ENCODE results near the gene SEC14L1. TPM values are rescaled to one million over a fixed set of nuclear protein-coding genes. Genes with fewer than 3 reads are reported as not detected.

The SEC14L1 gene
- polyA plus RNA-seq, 2 of the 4 experiments (the other 2 are of a cell fraction): 27.5 to 40.4 TPM

DNA sequence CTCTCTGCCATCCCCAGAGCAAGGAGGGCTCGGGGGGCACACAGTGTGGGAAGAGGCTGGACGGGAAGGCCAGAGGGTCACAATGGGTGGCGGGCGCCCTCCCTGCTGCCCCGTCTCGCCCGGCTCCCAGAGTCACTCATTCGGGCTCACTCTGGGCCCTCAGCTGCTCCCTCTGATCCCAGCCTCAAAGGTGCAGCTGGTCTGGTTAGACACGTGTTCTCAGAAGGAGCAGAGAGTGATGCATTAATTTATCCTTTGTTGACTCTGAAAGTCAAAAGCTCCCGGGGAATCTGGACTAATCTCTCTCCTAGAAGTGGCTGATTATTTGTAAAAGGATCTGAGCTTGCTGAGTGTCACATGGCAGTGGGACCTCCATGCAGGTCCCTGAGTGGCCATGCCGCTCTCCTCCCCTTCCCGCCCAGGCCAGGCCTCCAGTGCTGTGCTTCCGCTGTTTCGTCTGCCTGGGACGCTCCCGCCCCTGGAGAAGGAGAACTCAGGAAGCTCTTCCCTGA, 87.5 kb downstream of the SEC14L1 start:
- POLR2A ChIA-PET: interaction anchor here (0.6 kb wide), 1 partner anchor 140 kb away, joined by 9 read pairs; no protein-coding TSS in a partner anchor

DNA sequence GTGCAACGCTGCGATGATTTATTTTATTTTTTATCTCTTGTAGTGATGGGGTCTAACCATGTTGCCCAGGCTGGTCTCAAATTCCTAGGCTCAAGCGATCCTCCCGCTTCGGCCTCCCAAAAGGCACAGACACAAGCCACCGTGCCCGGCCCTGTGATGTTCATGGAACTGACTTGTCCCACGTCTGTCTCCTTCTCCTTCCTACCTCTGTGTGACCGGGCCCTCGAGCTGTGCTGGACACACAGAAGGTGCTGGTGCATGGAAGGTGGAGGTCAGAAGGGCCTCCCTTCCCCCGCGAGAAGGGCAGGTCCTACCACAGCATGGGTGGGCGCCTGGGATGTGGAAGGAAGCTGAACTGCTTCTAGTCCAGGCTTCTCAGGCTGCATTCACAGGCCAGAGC, 88.0 kb downstream of the SEC14L1 start:
- no peak for FAIRE-seq

More for the DNA sequence above, 87.5 kb downstream of the SEC14L1 start:
- ATAC-seq: no peak; a peak in 2 of 6 replicates
- WGBS (ENCODE audit: missing lambda C conversion rate): 88% methylated on average over 16 of the region's 16 CpGs
- no peak for DNase-seq (ENCODE audit: low read depth in 1 of 2, low spot score in 1 of 2)
- H3K4me1 ChIP-seq: peaks cover under 1% of the 10 kb centered on the region
- TF ChIP-seq FOXS1 (CRISPR knock-in tag; IDR thresholded peaks at IDR 0.05) (no peak), POLR2AphosphoS2 (conservative IDR thresholded peaks at IDR 0.05; ENCODE audit: low read length) (no peak), RFX5 (IDR thresholded peaks at IDR 0.05) (no peak), HOXB13 (CRISPR knock-in tag; IDR thresholded peaks at IDR 0.05; ENCODE audit: low read depth) (no peak), HOXA7 (CRISPR knock-in tag; IDR thresholded peaks at IDR 0.05) (no peak), TP53 (CRISPR knock-in tag; IDR thresholded peaks at IDR 0.05) (no peak), GATA3 (IDR thresholded peaks at IDR 0.05; ENCODE audit: borderline replicate concordance) (no peak), EHMT2 (IDR thresholded peaks at IDR 0.05; ENCODE audit: low read depth) (no peak), JUN (IDR thresholded peaks at IDR 0.05) (no peak), CHD2 (IDR thresholded peaks at IDR 0.05; ENCODE audit: low read length, partially characterized antibody) (no peak), EHF (CRISPR knock-in tag; IDR thresholded peaks at IDR 0.05) (no peak), FOSL2 (IDR thresholded peaks at IDR 0.05) (no peak), FOSL2 (CRISPR knock-in tag; IDR thresholded peaks at IDR 0.05) (no peak), NPAS2 (CRISPR knock-in tag; IDR thresholded peaks at IDR 0.05; ENCODE audit: borderline replicate concordance) (no peak)
- TF ChIP-seq, protein P1, sequence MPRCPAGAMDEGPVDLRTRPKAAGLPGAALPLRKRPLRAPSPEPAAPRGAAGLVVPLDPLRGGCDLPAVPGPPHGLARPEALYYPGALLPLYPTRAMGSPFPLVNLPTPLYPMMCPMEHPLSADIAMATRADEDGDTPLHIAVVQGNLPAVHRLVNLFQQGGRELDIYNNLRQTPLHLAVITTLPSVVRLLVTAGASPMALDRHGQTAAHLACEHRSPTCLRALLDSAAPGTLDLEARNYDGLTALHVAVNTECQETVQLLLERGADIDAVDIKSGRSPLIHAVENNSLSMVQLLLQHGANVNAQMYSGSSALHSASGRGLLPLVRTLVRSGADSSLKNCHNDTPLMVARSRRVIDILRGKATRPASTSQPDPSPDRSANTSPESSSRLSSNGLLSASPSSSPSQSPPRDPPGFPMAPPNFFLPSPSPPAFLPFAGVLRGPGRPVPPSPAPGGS (IDR thresholded peaks at IDR 0.05): no peak
- TF ChIP-seq, protein P2, sequence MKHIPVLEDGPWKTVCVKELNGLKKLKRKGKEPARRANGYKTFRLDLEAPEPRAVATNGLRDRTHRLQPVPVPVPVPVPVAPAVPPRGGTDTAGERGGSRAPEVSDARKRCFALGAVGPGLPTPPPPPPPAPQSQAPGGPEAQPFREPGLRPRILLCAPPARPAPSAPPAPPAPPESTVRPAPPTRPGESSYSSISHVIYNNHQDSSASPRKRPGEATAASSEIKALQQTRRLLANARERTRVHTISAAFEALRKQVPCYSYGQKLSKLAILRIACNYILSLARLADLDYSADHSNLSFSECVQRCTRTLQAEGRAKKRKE (CRISPR knock-in tag; IDR thresholded peaks at IDR 0.05; ENCODE audit: low read depth): no peak
- no peak overlapping the region for H3K4me3 ChIP-seq
- H3K4me2 ChIP-seq: no peak overlapping the region
- H3K9me3 ChIP-seq: peaks cover 13% of the 10 kb centered on the region; the same call in 1 of the 3 replicates
- CTCF ChIA-PET: interaction anchor here (0.5 to 3.6 kb wide), 7 partner anchors 10 to 161 kb away, joined by 3 to 20 read pairs (median 3); no protein-coding TSS in a partner anchor
- no peak for FAIRE-seq
- H3K27ac ChIP-seq: peak overlapping the region in 1 of 2 experiments; percentile 17; a peak in 1 of 6 replicates

DNA sequence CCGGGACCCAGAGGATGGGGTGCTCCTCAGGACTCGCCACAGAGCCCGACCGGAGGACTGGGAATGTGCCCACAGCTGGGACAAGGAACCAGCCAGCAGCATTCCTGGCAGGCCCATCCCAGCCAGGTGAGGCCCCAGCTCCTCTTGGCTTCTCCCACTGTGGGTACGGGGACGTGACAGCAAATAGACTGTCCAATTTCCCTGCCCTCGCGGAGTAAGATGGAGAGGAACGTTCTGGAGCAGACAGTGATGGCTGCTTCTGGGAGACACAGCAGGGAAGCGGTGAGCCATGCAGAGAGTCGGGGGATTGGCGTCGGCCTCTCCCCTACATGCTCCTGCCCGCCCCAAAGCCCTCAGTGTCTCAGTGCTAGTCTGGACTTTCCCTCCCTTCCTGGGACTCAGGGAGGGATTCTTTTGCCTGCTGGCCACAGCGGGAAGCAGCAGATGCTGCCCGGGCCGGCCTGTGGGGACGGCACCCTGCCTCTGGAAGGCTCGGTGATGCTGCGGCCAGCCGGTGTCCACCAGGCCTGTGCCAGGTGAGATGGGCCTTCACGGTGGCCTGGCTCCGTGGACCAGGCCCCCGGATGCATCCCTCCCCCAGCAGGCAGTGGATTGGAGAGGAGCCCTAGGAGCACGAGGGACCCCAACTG, 89.1 kb downstream of the SEC14L1 start:
- WGBS (ENCODE audit: missing lambda C conversion rate): 91% methylated on average over 22 of the region's 25 CpGs
- DNase-seq (ENCODE audit: low read depth in 1 of 2, low spot score in 1 of 2) (no peak), FAIRE-seq (no peak), ATAC-seq (no peak)
- Histone ChIP-seq H3K4me1 (peaks cover 14% of the 10 kb centered on the region), H3K4me2 (no peak overlapping the region), H3K4me3 (no peak overlapping the region), H3K27ac (0 out of 6 replicates have a peak overlapping the region, but pooled peaks of 1 of the 2 experiments have one; percentile 3), H3K9me3 (peaks cover 17% of the 10 kb centered on the region; the same call in 1 of the 3 replicates)
- no peak for TF ChIP-seq CEBPB (IDR thresholded peaks at IDR 0.05)
- no peak for TF ChIP-seq KDM1A (IDR thresholded peaks at IDR 0.05; ENCODE audit: low read depth)
- TF ChIP-seq, protein P3, sequence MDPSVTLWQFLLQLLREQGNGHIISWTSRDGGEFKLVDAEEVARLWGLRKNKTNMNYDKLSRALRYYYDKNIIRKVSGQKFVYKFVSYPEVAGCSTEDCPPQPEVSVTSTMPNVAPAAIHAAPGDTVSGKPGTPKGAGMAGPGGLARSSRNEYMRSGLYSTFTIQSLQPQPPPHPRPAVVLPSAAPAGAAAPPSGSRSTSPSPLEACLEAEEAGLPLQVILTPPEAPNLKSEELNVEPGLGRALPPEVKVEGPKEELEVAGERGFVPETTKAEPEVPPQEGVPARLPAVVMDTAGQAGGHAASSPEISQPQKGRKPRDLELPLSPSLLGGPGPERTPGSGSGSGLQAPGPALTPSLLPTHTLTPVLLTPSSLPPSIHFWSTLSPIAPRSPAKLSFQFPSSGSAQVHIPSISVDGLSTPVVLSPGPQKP (IDR thresholded peaks at IDR 0.05; ENCODE audit: low read depth, low read length): no peak
- ChIA-PET POLR2A (no interaction called here), CTCF (interaction anchor here (1.0 to 3.6 kb wide), 3 partner anchors 16 to 143 kb away, joined by 5 to 20 read pairs (median 9); no protein-coding TSS in a partner anchor)

More for the DNA sequence above, 88.0 kb downstream of the SEC14L1 start:
- Histone ChIP-seq H3K4me2 (no peak overlapping the region), H3K27ac (peak overlapping the region in 1 of 2 experiments; percentile 17; a peak in 1 of 6 replicates), H3K9me3 (peaks cover 17% of the 10 kb centered on the region; the same call in 1 of the 3 replicates), H3K4me1 (peaks cover 6% of the 10 kb centered on the region), H3K4me3 (no peak overlapping the region)
- WGBS (ENCODE audit: missing lambda C conversion rate): 91% methylated on average over 13 of the region's 13 CpGs
- CTCF ChIA-PET: interaction anchor here (1.0 to 3.6 kb wide), 6 partner anchors 10 to 161 kb away, joined by 3 to 20 read pairs (median 6); no protein-coding TSS in a partner anchor
- DNase-seq (ENCODE audit: low read depth in 1 of 2, low spot score in 1 of 2) (no peak), ATAC-seq (no peak)
- no peak for TF ChIP-seq PHF8 (IDR thresholded peaks at IDR 0.05; ENCODE audit: borderline replicate concordance, low read depth)
- TF ChIP-seq RAD21 (conservative IDR thresholded peaks at IDR 0.05 in 1 of 2, IDR thresholded peaks at IDR 0.05 in 1 of 2): no peak
- POLR2A ChIA-PET: interaction anchor here (0.6 kb wide), 1 partner anchor 140 kb away, joined by 9 read pairs; no protein-coding TSS in a partner anchor

Measured in A549 (cell line).